Dedifferentiated amniotic fluid mesenchymal stem cell (primary cell): ENCODE measurements around the gene WDR46.
"Not testable (repeated sequence)": the region's sequence is repeated elsewhere in the genome, so short reads cannot be mapped to it uniquely, and the experiment has no call there.

Experiments used
- DNase-seq: peaks from one replicate; pipeline ENCODE4 v3.0.0-alpha.2; 2016; ENCODE audit errors: extremely low spot score

The WDR46 gene

DNA sequence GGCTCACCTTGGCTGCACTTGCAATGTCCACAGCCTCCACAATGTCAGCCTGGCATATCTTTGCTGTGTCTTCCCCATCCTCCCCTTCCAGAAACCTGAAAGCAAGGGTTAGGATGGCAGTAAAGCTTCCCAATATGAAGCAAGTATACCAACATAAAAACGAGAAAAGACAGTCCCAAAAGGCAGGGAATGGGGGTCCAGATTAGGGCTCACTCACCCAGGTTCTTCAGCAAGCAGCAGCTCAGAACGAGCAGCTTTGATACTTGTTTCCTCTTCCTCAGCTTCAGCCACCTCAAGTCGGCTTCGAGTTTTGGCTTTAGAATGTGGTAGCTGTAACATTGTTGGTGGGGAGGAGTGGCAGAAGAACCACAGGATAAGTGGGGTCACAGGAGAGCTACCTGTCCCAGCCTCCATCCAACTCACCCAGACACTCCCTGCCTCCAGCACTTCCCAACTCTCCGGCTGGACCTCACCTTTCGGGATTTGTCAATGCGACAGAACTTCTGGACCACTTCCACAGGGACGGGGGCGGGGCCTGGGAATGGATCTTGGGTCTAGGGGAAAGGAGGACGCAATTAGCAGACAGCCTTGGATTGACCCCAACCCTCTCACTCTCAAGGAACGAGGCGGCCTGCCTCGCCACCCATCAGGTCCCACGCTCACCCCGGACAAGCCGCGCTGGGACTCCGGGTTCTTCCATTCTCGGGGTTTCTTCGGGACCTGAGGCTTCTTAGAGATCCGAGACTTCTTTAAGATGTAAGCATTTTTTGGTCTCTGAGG, 708 bp downstream of the WDR46 start:
- DNase-seq, result no peak

- DNase-seq, result no peak
These were observed 1.8 kb downstream of the WDR46 start for GRCh38 chr6:33286946-33287914.

DNA sequence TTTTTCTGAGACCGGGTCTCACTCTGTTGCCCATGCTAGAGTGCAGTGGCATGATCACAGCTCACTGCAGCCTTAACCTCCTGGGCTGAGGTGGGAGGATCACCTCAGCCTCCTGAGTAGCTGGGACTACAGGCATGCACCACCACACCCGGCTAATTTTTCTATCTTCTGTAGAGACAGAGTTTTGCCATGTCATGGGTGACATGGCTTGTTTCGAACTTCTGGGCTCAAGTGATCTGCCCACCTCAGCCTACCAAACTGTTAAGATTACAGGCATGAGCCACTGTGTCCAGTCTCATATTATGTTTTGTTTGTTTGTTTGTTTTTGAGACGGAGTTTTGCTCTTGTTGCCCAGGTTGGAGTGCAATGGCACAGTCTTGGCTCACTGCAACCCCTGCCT, 3.8 kb downstream of the WDR46 start:
- DNase-seq, result not testable (repeated sequence)

DNA sequence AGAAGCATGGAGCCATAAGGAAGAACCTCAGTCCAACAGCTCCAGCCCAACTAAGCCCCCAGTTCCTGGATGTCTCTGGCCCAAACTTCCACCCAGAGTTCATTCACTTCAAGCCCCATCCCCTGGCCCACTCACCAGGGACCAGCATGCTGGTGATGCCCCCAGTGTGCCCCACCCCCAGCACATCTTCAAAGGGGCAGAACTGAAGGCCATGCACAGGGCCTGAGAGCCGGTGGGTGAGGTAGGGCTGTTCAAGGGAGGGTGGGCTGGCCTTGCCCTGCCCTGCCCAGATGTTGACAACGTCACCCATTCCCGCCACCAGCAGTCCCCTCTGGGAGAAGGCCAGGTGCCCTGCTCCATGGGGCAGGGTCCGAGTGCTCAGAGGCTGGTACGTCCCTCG, 8.5 kb downstream of the WDR46 start:
- DNase-seq, result no peak

GRCh38 chr6:33279971-33280511, 9.0 kb downstream of the WDR46 start:
- DNase-seq, result no peak

- no peak for DNase-seq
These were observed 9.8 kb downstream of the WDR46 start for GRCh38 chr6:33279257-33279695.

- no peak for DNase-seq
These were observed 10.2 kb downstream of the WDR46 start for GRCh38 chr6:33278810-33279209.

DNA sequence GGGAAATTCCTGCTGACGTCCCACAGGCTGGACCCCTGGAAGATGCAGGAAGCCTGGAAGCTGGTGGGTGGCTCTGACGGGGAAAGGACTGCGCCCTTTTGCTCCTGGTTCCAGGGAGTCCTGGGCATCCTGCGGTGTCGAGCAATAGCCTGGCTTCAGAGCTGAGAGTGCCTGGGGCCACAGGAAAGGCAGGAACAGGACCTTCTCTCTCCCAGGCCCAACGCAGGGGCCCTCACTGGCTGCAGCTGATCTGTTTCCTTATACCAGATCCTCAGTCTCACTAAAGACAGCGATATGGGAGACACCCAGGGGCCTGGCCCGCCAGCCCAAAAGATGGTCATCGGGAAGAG, 10.7 kb downstream of the WDR46 start:
- no peak for DNase-seq

DNA sequence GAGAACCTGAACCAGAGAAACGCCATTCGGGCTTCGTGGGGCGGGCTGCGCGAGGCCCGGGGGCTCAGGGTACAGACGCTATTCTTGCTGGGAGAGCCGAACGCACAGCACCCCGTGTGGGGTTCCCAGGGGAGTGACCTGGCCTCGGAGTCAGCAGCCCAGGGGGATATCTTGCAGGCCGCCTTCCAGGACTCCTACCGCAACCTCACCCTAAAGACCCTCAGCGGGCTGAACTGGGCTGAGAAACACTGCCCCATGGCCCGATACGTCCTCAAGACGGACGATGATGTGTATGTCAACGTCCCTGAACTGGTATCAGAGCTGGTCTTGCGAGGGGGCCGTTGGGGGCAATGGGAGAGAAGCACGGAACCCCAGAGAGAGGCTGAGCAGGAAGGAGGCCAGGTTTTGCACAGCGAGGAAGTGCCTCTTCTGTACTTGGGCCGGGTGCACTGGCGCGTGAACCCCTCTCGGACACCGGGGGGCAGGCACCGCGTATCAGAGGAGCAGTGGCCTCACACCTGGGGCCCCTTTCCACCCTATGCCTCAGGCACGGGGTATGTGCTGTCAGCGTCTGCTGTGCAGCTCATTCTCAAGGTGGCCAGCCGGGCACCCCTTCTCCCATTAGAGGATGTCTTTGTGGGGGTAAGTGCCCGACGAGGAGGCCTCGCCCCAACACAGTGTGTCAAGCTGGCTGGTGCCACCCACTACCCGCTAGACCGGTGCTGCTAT, 11.2 kb downstream of the WDR46 start:
- DNase-seq, result no peak

DNA sequence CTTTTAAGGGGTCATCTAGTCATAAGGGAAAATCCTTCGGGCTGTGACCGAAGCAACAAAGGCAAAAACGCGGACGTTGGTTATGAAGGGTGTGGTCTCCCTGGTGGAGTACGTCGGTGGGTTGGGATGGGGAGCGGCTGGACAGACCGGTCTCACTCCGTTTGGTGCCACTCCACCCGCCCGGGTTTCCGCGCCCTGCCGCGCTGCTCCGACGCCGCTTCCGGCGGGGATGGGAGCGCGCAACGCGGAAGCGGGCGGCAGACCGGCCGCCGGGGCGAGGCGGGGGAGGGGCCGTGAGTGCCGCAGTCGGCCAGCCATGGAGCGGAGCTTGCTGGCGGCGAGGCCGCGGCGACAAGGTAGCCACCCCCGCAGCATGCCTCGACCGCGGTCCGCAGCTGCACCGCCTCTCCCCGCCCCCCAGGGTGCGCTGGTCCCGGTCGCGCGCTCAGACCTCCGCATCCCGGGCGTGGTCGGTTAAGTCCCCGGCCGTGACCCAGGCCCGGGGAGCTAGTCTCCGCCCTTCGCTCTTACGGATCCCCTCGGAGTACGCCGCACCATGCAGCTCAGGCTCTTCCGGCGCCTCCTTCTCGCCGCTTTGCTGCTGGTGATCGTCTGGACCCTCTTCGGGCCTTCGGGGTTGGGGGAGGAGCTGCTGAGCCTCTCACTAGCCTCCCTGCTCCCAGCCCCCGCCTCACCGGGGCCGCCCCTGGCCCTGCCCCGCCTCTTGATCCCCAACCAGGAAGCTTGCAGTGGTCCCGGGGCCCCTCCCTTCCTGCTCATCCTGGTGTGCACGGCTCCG, 12.0 kb downstream of the WDR46 start, which contains the start of gene B3GALT4:
TSS of gene B3GALT4 (plus strand) at position 260 of the 799 bp plus-strand sequence. CDS start at position 557, 297 bp downstream.
- DNase-seq, result no peak

DNA sequence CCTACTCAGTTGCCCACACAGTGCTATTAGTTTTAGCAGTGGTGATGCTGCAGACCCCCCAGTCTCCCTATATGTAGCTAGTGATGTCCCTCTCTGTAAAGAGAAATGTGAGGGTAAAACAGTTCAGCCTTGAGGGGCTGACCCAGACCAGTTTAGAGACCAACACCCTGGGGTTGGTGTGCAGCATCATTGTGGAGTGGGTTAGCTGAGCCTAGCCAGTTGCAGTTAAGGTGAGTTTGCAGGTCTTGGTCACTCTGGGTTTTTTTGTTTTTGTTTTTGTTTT, 12.5 kb downstream of the WDR46 start:
- no peak for DNase-seq

DNA sequence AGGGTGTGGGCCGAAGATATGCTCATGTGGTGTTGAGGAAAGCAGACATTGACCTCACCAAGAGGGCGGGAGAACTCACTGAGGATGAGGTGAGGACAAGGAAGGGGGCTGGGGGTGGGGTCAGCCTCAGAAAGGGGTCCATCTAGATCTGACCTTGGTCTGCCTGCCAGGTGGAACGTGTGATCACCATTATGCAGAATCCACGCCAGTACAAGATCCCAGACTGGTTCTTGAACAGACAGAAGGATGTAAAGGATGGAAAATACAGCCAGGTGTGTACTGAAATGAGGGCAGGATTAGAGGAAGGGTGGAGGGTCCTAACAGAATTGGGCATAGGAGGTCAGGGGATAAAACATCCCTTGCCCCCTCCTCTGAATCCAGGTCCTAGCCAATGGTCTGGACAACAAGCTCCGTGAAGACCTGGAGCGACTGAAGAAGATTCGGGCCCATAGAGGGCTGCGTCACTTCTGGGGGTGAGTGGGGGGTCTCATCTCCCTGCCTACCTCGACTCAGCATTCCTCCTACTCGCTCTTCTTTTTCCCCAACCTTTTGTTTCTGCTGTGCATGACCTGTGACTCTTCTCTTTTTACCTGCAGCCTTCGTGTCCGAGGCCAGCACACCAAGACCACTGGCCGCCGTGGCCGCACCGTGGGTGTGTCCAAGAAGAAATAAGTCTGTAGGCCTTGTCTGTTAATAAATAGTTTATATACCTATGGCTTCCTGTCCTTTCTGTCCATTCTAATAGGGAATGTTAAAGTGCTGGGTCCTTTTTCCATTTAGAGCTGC, 13.1 kb downstream of the WDR46 start:
- not testable (repeated sequence) for DNase-seq

- DNase-seq, result no peak
These were observed 14.8 kb downstream of the WDR46 start for GRCh38 chr6:33273924-33274902.

DNA sequence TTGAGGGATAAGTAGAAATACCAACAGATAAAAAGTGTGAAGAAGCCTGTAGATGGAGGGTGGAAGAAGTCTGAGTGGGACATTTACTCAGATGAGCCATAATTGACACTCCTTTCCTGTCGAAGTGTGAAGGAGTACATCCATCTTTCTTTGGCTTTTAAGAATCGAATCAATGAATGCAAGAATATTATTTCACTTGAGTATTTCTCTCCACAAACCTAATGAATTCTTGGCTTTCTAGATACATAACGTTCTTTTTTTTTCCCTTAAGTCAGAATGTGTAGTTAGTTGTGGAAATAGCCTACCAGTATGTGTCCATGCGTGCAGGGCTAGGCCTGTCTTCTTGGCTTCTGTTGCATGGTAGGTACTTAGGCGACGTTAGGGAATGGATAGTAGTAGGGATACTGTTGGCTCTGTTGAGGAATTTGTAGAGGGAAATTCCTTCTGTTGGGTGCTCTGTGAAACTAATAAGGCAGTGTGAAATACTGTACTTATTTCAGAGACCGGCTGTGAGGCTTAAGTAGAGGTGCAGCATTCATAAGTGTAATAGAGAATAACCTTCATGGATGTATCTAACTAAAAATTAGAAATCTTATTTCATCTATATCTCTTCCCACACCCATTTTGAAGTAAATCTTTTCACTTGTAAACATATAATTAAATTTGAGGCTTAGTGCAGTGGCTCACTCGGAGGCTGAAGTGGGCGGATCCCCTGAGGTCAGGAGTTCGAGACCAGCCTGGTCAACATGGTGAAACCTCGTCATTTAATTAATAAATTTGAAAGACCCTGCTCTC, 15.7 kb downstream of the WDR46 start:
- DNase-seq, result no peak

GRCh38 chr6:33272275-33273128, 16.5 kb downstream of the WDR46 start:
- DNase-seq, result no peak

DNA sequence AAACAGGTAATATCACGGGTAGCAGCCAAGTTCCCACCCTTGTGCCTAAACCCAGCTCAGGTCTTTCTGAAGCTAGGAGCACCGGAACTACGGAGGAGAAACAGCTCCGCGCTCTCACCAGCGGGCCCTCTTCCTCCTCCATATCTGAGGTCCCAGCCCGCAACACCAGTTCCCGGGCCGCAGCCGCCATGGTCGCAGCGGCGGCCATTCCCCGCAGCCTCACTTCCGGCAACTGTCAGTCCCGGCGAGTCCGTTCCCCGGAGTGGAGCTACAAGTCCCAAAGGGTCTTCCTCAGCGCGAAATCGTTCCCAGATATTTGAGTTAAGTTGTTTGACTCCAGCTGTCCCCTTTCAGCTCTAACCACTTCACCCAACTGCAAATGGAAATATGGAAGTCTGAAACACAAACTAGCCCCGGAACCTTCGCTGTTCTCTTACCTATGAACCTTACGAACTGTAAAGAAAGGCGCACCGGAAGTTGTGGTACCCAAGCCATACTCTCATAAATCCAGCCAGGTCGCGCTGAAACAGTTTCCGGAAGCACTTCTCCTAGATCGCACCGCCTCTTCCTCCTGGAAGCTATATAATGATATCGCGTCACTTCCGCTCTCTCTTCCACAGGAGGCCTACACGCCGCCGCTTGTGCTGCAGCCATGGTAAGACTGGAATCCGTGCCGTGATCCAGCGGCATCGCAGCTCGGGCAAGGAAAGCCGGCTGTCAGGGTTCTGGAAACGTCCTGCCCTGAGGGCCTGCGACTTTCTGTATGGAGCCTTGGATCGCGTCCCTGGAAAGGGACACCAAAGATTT, 17.4 kb downstream of the WDR46 start, which contains the start of the genes RPS18 and VPS52:
TSS of gene RPS18 (plus strand) at position 608 of the 807 bp plus-strand sequence. CDS start at position 653, 45 bp downstream.
TSS of gene VPS52 (minus strand) at position 409 of the 807 bp plus-strand sequence. CDS start at position 208, 201 bp downstream.
- DNase-seq, result peak; percentile 100
